Smooth muscle cell (in vitro differentiated cells): Measurements from ENCODE around the gene NBL1. TPM values are rescaled to one million over a fixed set of nuclear protein-coding genes. Genes with fewer than 3 reads are reported as not detected.

ENCODE experiments used
- DNase-seq: peaks from one replicate; lab custom pipeline; 2025; ENCODE audit not compliant: unreplicated experiment; lab: John Stamatoyannopoulos, UW
- H2AFZ ChIP-seq: fragments of 200-600 bp; sonication (generic); 2 replicates; pipeline ENCODE4 v1.6.0; 2016; ENCODE audit warnings: antibody characterized with exemption, low read depth, mild to moderate bottlenecking
- H3F3A ChIP-seq: fragments of 200-600 bp; sonication (generic); 2 replicates; pipeline ENCODE4 v1.6.0; 2017; ENCODE audit warnings: antibody characterized with exemption, low read depth
- H3K27ac ChIP-seq: fragments of 200-600 bp; sonication (generic); 2 replicates; pipeline ENCODE4 v1.5.1; 2016; ENCODE audit warnings: low read depth, mild to moderate bottlenecking
- H3K27me3 ChIP-seq: fragments of 200-600 bp; sonication (generic); 2 replicates; pipeline ENCODE4 v1.6.1; 2016; ENCODE audit warnings: low read depth, mild to moderate bottlenecking
- H3K36me3 ChIP-seq: fragments of 200-600 bp; sonication (generic); 2 replicates; pipeline ENCODE4 v1.5.1; 2016; ENCODE audit warnings: low read depth
- H3K4me1 ChIP-seq: fragments of 200-600 bp; sonication (generic); 2 replicates; pipeline ENCODE4 v1.5.1; 2016; ENCODE audit warnings: low read depth
- H3K4me2 ChIP-seq: fragments of 200-600 bp; sonication (generic); 2 replicates; pipeline ENCODE4 v1.6.0; 2016; ENCODE audit warnings: mild to moderate bottlenecking
- H3K4me3 ChIP-seq: fragments of 200-600 bp; sonication (generic); 2 replicates; pipeline ENCODE4 v1.5.1; 2016; ENCODE audit warnings: mild to moderate bottlenecking
- H3K79me2 ChIP-seq: fragments of 200-600 bp; sonication (generic); 2 replicates; pipeline ENCODE4 v1.6.0; 2016; ENCODE audit warnings: low read depth, mild to moderate bottlenecking
- H3K9ac ChIP-seq: fragments of 200-600 bp; sonication (generic); 2 replicates; pipeline ENCODE4 v1.6.0; 2016; ENCODE audit warnings: low read depth
- H3K9me3 ChIP-seq: fragments of 200-600 bp; sonication (generic); replicated peaks from 2 replicates; pipeline ENCODE4 v1.5.1; 2016; ENCODE audit warnings: low read depth
- H4K20me1 ChIP-seq: fragments of 200-600 bp; sonication (generic); 2 replicates; pipeline ENCODE4 v1.6.0; 2016; ENCODE audit warnings: low read depth
- WGBS: methylation state at CpG from one replicate; pipeline ENCODE4 v1.1.7; 2016; ENCODE audit warnings: low lambda C conversion rate; 5-methylcytosine and 5-hydroxymethylcytosine counted together
- polyA plus RNA-seq: library from polyadenylated mRNA; unstranded; fragments of >200 nt; fragmentation: Nextera tagmentation; extraction: Ambion mirVana; gene quantifications from 2 replicates; pipeline ENCODE4 v1.2.1, GENCODE V29; 2016
- total RNA-seq: library from RNA; depleted of rRNA; stranded (reverse); fragments of >200 nt; gene quantifications from 2 replicates; pipeline ENCODE4 v1.2.3, GENCODE V29; 2014
- TF ChIP-seq, protein P1 (sequence below): fragments of 200-600 bp; sonication (generic); IDR thresholded peaks from 2 replicates; pipeline ENCODE4 v1.5.1; 2017; ENCODE audit warnings: borderline replicate concordance, mild to moderate bottlenecking, antibody characterized with exemption; ENCODE audit not compliant: insufficient read depth, poor library complexity, severe bottlenecking

NBL1 gene
- total and polyA plus RNA-seq, 2 experiments from 2014 or later, result 9.4 to 35.9 TPM

DNA sequence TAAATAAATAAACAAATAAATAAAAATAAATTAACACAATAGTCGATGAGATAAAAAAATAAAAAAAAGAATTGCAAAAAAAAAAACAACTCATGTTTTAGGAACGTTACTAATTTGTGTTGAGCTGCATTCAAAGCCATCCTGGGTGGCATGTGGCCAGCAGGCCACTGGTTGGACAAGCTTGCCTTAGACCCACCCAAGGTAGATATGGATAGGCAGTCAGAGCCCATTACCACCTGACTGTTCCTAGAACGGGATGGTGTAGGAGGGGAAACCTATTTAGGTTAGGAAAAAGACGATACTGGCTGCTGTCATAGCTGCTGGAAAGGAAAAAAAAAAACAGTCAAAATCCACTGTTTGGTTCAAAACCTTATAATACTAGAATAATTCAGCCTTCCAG is 61.4 kb downstream of the NBL1 start:
- H3F3A ChIP-seq, result no peaks in the 10 kb centered on the region
- no peaks in the 10 kb centered on the region for H4K20me1 ChIP-seq
- H3K36me3 ChIP-seq, result no peaks in the 10 kb centered on the region
- H3K4me1 ChIP-seq, result no peaks in the 10 kb centered on the region
- no peak overlapping the region for H3K9ac ChIP-seq
- H3K4me3 ChIP-seq, result no peak overlapping the region
- H3K9me3 ChIP-seq, result no peaks in the 10 kb centered on the region
- no peak overlapping the region for H2AFZ ChIP-seq
- H3K27ac ChIP-seq, result no peak overlapping the region
- no peaks in the 10 kb centered on the region for H3K27me3 ChIP-seq
- 92% methylated on average over 4 of the region's 4 CpGs for WGBS
- H3K4me2 ChIP-seq, result no peak overlapping the region
- H3K79me2 ChIP-seq, result no peaks in the 10 kb centered on the region
- DNase-seq, result no peak
- TF ChIP-seq, protein P1, sequence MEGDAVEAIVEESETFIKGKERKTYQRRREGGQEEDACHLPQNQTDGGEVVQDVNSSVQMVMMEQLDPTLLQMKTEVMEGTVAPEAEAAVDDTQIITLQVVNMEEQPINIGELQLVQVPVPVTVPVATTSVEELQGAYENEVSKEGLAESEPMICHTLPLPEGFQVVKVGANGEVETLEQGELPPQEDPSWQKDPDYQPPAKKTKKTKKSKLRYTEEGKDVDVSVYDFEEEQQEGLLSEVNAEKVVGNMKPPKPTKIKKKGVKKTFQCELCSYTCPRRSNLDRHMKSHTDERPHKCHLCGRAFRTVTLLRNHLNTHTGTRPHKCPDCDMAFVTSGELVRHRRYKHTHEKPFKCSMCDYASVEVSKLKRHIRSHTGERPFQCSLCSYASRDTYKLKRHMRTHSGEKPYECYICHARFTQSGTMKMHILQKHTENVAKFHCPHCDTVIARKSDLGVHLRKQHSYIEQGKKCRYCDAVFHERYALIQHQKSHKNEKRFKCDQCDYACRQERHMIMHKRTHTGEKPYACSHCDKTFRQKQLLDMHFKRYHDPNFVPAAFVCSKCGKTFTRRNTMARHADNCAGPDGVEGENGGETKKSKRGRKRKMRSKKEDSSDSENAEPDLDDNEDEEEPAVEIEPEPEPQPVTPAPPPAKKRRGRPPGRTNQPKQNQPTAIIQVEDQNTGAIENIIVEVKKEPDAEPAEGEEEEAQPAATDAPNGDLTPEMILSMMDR, result no peak

DNA sequence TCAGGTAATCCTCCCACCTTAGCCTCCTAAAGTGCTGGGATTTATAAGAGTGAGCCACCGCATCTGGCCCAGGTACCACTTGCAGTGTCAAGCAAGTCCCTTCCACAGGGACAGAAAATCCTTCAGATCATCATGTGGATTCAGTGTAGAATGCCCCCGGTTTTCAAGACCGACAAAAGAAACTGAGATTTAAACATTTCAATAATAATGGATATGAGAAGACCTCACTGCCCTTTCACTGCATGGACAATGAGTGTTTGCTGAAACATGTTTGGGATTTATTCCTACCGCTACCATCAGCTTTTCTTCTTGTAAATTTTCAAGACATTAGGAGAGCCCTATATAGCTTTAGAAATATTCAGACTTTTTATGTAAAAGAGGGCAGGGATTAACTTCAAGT is 62.0 kb downstream of the NBL1 start:
- Histone ChIP-seq H3K36me3 (no peaks in the 10 kb centered on the region), H3K4me1 (no peaks in the 10 kb centered on the region), H3K27ac (no peak overlapping the region), H3K4me3 (no peak overlapping the region), H2AFZ (no peak overlapping the region), H3K4me2 (no peak overlapping the region), H3K9me3 (no peaks in the 10 kb centered on the region), H3K27me3 (no peaks in the 10 kb centered on the region), H3K79me2 (no peaks in the 10 kb centered on the region), H4K20me1 (no peaks in the 10 kb centered on the region), H3K9ac (no peak overlapping the region), H3F3A (no peaks in the 10 kb centered on the region)
- WGBS, result 89% methylated on average over 4 of the region's 4 CpGs
- DNase-seq, result no peak
- TF ChIP-seq, protein P1, result no peak

Other genes with a start within 250 kb of the NBL1 start
- gene CAPZB, start 158.8 kb upstream of the NBL1 start, total RNA-seq, result 205 and 209 TPM in 2 replicates
- 405 TPM in 2 replicates for gene CAPZB, start 158.8 kb upstream of the NBL1 start, polyA plus RNA-seq
- not detected in 2 replicates for gene HTR6, start 20.6 kb downstream of the NBL1 start, total RNA-seq
- gene HTR6, start 20.6 kb downstream of the NBL1 start, polyA plus RNA-seq, result not detected in 2 replicates
- gene TMCO4, start 155.6 kb downstream of the NBL1 start, total RNA-seq, result 5.4 and 6.9 TPM in 2 replicates
- 4.3 and 6.8 TPM in 2 replicates for gene TMCO4, start 155.6 kb downstream of the NBL1 start, polyA plus RNA-seq
- not detected in 2 replicates for gene RNF186, start 171.0 kb downstream of the NBL1 start, total RNA-seq
- gene RNF186, start 171.0 kb downstream of the NBL1 start, polyA plus RNA-seq, result not detected in 2 replicates
- 9.9 and 10.0 TPM in 2 replicates for gene OTUD3, start 238.1 kb downstream of the NBL1 start, total RNA-seq
- gene OTUD3, start 238.1 kb downstream of the NBL1 start, polyA plus RNA-seq, result 2.3 and 2.6 TPM in 2 replicates